Activated CD4-positive, alpha-beta T cell treated with anti-CD3 and anti-CD28 coated beads for 36 hours (primary cell): ENCODE results near the gene TXNRD3. TPM values are rescaled to one million over a fixed set of nuclear protein-coding genes. Genes with fewer than 3 reads are reported as not detected.

Experiments used
- ATAC-seq: fragments of 200-7000 bp; cut with Tn5 transposase; one replicate; pipeline ENCODE4 v1.10.0; 2021; ENCODE audit warnings: mild to moderate bottlenecking, moderate library complexity
- CTCF ChIA-PET: fragments of 350-600 bp; sonication (Branson Sonifier 250); formaldehyde crosslinking; loops from one replicate; lab custom pipeline; 2021; ENCODE audit warnings: antibody characterized with exemption; lab: Charles Lee
- POLR2A ChIA-PET: fragments of 350-600 bp; sonication (Branson Sonifier 250); formaldehyde crosslinking; loops from one replicate; lab custom pipeline; 2021; ENCODE audit warnings: antibody characterized with exemption, inconsistent platforms; lab: Charles Lee
- DNase-seq: peaks from one replicate; pipeline ENCODE4 v3.0.0-alpha.2; 2020
- H3K27ac Mint-ChIP-seq: one replicate; pipeline ENCODE4 v1.8.0; 2021; ENCODE audit warnings: mixed read lengths
- H3K27me3 Mint-ChIP-seq: one replicate; pipeline ENCODE4 v1.8.0; 2021; ENCODE audit warnings: mixed read lengths
- H3K36me3 Mint-ChIP-seq: one replicate; pipeline ENCODE4 v1.8.0; 2021; ENCODE audit warnings: low read depth, mixed read lengths
- H3K4me1 Mint-ChIP-seq: one replicate; pipeline ENCODE4 v1.8.0; 2021; ENCODE audit warnings: mixed read lengths
- H3K4me3 Mint-ChIP-seq: one replicate; pipeline ENCODE4 v1.8.0; 2021; ENCODE audit warnings: mild to moderate bottlenecking, moderate library complexity, mixed read lengths
- H3K9me3 Mint-ChIP-seq: one replicate; pipeline ENCODE4 v1.8.0; 2021; ENCODE audit warnings: low read depth, mixed read lengths
- intact Hi-C, 2 experiments: fragments of 100-400 bp; cut with DNase I in 1 of 2; cut with micrococcal nuclease in 1 of 2; formaldehyde crosslinking; loops; one replicate each; pipeline versions ENCODE4 v1.14.2 to v1.15.1; 2022 to 2024; cut with DNase I, micrococcal nuclease
- total RNA-seq, 2 experiments: library from RNA; stranded (reverse); gene quantifications; one replicate each; pipeline ENCODE4 v1.2.3, GENCODE V29; 2021

Gene TXNRD3
- total RNA-seq, 2 experiments from 2014 or later, result 2.5 to 3.5 TPM

DNA sequence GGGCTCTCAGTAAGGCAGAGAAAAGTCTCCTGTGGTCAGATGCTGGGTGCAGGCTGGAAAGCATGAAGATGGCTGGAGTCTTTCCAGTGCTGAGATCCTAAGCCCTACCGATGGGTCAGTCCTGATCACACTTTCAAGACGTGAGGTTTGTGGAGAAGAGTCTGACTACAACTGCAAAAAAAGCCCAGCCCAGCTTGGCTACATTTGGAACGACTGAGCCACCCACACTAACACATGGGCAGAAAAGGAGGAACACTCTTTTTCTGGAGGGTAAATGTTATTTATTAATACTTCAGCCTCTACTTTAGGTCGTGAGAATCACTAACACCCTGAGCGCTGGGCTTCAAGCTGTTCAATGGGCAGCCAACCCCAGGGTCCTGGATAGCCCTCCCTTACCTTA lies 74.2 kb downstream of the TXNRD3 start:
- POLR2A ChIA-PET, result no interaction called here
- intact Hi-C loops, result no loop called here
- Mint-ChIP-seq H3K27ac (no peak overlapping the region), H3K27me3 (peaks cover under 1% of the 10 kb centered on the region), H3K9me3 (peaks cover 4% of the 10 kb centered on the region), H3K36me3 (no peaks in the 10 kb centered on the region), H3K4me3 (no peak overlapping the region), H3K4me1 (no peaks in the 10 kb centered on the region)
- DNase-seq (no peak), ATAC-seq (no peak)
- CTCF ChIA-PET, result no interaction called here

DNA sequence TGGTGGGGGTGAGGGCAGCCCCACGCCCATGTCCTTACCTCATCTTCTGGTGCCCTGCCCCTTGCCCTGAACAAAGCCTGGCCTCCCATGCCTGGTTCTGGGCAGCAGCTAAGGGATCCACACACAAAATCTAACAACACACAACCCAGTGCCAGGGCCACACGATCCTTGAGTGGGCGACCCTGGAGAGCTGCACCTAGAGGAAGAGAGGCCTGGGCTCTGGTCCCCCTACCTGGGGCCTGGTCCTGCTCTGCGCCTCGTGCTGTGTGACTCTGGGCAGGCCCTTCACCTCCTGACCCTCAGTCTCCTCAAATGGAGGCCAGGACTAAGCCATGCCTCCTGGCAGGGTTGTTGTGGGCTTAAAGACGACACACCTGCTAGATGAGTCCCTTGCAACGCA lies 76.2 kb downstream of the TXNRD3 start:
- no peaks in the 10 kb centered on the region for H3K9me3 Mint-ChIP-seq
- no peak overlapping the region for H3K4me3 Mint-ChIP-seq
- H3K27ac Mint-ChIP-seq, result no peak overlapping the region
- no peaks in the 10 kb centered on the region for H3K36me3 Mint-ChIP-seq
- no peak for ATAC-seq
- intact Hi-C loops, result no loop called here
- ChIA-PET CTCF (no interaction called here), POLR2A (no interaction called here)
- peaks cover 2% of the 10 kb centered on the region for H3K27me3 Mint-ChIP-seq
- no peaks in the 10 kb centered on the region for H3K4me1 Mint-ChIP-seq
- DNase-seq, result no peak

DNA sequence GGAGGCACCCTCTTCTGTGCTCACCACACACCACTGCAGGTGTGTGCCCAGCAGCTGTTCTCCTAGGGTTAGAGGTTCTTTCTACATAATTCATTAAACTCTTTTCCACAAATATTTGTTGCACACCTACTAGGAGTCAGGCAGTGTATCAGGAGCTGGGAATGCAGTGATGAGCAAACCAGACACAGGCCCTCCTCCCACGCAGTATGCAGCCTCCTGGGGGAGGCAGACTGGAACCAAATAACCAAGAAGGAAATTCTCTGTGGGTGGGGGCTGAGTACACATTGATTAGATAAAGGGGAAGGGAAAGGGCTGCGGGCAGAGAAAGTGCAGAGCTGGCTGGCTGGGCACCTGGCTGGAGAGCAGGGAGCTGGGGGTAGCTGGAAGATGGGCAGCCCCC lies 77.7 kb downstream of the TXNRD3 start:
- ATAC-seq (no peak), DNase-seq (no peak)
- POLR2A ChIA-PET, result no interaction called here
- H3K9me3 Mint-ChIP-seq, result no peaks in the 10 kb centered on the region
- H3K4me3 Mint-ChIP-seq, result no peak overlapping the region
- no peaks in the 10 kb centered on the region for H3K4me1 Mint-ChIP-seq
- intact Hi-C loops, result no loop called here
- H3K36me3 Mint-ChIP-seq, result no peaks in the 10 kb centered on the region
- CTCF ChIA-PET, result no interaction called here
- no peak overlapping the region for H3K27ac Mint-ChIP-seq
- peaks cover 4% of the 10 kb centered on the region for H3K27me3 Mint-ChIP-seq

DNA sequence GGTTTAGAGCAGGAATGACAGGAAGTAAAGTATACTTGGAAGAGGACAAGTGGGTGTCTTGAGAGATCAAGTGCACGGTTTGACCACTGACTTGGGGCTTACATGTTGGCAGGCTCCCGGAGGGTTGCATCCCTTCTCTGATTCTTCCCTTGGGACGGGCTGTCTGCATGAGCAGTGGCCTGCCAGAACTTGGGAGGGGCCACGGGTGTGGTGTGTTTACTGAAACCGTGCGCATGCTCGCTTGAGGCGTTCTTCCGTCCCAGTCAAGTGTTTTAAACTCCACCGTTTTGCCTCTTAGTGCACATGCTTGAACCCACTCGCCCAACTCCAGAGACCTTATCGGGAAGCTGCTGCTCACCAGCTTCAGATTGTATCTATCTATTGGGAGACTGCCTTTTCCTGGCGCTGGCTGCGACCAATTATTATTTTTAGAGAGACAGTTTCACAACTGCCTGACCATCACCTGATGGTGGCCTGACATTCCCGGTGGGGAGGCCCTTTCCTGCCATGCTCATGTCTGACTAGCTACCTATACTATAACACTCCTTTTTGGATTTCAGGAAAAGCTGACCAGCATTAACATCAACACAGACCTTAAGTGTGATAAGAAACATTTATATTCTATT lies 81.3 kb downstream of the TXNRD3 start:
- no peaks in the 10 kb centered on the region for H3K9me3 Mint-ChIP-seq
- CTCF ChIA-PET, result no interaction called here

DNA sequence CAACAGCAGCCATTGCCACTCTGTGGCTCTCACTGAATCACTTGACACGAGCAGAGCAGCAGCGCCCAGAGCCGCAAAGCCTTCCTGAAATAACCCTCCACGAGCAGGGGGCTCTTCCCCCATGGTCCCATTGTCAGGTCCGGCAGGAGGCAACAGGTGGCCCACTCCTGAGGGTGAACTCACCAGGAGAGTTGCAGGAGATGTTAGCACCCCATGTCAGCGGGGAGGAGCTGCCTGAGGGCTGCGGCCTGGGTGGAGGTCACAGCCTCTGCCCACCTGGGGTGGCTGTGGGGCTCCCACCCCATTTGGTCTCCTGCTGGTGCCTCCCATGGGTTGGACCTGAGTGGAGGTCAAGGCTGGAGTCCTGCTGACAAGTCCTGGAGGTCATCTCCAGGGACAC lies 83.8 kb downstream of the TXNRD3 start:
- H3K9me3 Mint-ChIP-seq, result no peaks in the 10 kb centered on the region
- H3K27me3 Mint-ChIP-seq, result peaks cover 6% of the 10 kb centered on the region
- POLR2A ChIA-PET, result no interaction called here
- DNase-seq (no peak), ATAC-seq (no peak)
- no peak overlapping the region for H3K27ac Mint-ChIP-seq
- H3K4me3 Mint-ChIP-seq, result no peak overlapping the region
- intact Hi-C loops, result no loop called here
- no peaks in the 10 kb centered on the region for H3K36me3 Mint-ChIP-seq
- CTCF ChIA-PET, result no interaction called here
- no peaks in the 10 kb centered on the region for H3K4me1 Mint-ChIP-seq

More for the DNA sequence above, 81.3 kb downstream of the TXNRD3 start:
- H3K36me3 Mint-ChIP-seq, result no peaks in the 10 kb centered on the region
- no peaks in the 10 kb centered on the region for H3K4me1 Mint-ChIP-seq
- no peak for ATAC-seq
- H3K27me3 Mint-ChIP-seq, result peaks cover 4% of the 10 kb centered on the region
- POLR2A ChIA-PET, result no interaction called here
- H3K27ac Mint-ChIP-seq, result no peak overlapping the region
- DNase-seq, result no peak
- intact Hi-C loops, result no loop called here
- no peak overlapping the region for H3K4me3 Mint-ChIP-seq

DNA sequence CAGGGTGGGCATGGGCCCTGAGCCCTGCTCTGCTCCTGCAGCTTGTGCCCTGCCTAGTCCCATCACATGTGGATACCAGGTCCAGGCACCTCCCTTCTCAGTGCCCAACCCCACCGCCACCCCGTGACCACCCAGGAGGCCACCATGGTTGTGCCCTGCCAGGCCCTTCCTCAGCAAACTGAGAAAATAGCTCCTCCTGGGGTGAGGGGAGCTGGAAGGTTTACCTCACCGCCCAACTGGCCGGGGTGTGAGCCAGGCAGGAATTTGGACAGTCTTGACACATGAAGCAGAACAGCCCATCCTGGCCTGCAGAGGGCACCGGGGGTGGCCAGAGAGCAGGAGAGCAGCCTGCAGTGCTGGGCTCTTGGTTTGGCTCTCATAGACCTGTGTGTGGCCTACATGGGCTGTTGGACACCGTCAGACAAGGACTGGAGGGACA lies 84.8 kb downstream of the TXNRD3 start:
- ChIA-PET POLR2A (no interaction called here), CTCF (no interaction called here)
- no peaks in the 10 kb centered on the region for H3K4me1 Mint-ChIP-seq
- no peaks in the 10 kb centered on the region for H3K36me3 Mint-ChIP-seq
- H3K9me3 Mint-ChIP-seq, result peaks cover 2% of the 10 kb centered on the region
- DNase-seq, result no peak
- intact Hi-C loops, result no loop called here
- H3K27me3 Mint-ChIP-seq, result peaks cover 7% of the 10 kb centered on the region
- no peak for ATAC-seq
- no peak overlapping the region for H3K27ac Mint-ChIP-seq
- no peak overlapping the region for H3K4me3 Mint-ChIP-seq

DNA sequence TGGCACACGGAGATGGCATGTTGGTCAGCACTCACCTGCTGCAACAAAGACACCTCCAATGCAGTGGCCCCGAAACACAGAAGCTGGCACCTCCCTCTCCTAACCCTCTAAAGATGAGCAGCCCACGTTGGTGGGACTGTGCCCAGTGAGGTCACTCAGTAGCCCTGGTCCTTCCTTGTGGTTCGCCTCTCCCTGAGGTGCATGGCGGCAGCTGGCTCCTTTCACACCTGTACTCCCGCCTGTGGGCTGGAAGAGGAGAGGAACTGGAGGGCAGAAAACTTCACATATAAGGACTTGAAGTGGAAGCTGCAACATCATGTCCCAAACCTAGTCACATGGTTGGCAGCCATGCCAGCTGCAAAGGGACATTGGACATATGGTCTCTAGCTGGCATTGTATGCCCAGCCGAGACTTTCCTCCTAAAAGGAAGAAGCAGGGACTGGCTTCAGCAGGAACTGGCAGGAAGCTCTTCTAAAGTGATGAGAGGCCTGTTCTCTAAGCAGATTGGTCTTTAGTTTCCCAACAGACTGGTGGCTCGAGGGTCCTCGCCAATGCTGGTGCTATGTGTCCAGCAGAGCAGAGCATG lies 85.4 kb downstream of the TXNRD3 start:
- ChIA-PET POLR2A (no interaction called here), CTCF (no interaction called here)
- no peak for ATAC-seq
- Mint-ChIP-seq H3K9me3 (peaks cover 2% of the 10 kb centered on the region), H3K4me3 (no peak overlapping the region), H3K27ac (no peak overlapping the region), H3K27me3 (peaks cover 9% of the 10 kb centered on the region), H3K4me1 (no peaks in the 10 kb centered on the region), H3K36me3 (no peaks in the 10 kb centered on the region)
- intact Hi-C loops, result no loop called here
- DNase-seq, result no peak

DNA sequence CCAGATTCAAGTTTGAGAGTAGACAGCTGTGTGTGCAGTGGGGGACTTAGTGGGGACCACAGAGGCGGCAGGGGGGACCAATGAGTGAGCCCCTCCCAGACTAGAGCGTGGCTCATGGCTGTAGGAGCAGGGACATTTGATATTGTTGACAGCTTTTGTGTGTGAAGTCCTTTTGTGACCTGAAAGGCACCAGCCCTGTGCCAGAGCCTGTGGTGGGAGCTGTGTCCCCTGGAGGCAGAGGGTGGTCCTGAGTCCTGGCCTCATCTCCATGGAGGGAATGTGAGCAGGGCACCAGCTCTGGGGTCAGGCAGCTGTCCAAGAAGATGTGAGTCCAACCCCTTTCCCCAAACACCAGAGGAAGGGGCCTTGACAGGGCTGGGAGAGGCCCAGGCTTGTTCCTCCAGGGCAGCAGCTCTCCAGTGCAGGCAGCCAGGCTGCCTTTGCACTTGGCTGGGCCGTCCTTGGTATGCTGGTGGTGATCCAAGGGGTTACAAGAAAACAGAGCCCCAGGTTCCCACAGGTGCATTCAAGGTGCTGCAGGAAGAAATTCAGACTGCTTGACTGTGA lies 86.1 kb downstream of the TXNRD3 start:
- no peaks in the 10 kb centered on the region for H3K4me1 Mint-ChIP-seq
- no peaks in the 10 kb centered on the region for H3K36me3 Mint-ChIP-seq

DNA sequence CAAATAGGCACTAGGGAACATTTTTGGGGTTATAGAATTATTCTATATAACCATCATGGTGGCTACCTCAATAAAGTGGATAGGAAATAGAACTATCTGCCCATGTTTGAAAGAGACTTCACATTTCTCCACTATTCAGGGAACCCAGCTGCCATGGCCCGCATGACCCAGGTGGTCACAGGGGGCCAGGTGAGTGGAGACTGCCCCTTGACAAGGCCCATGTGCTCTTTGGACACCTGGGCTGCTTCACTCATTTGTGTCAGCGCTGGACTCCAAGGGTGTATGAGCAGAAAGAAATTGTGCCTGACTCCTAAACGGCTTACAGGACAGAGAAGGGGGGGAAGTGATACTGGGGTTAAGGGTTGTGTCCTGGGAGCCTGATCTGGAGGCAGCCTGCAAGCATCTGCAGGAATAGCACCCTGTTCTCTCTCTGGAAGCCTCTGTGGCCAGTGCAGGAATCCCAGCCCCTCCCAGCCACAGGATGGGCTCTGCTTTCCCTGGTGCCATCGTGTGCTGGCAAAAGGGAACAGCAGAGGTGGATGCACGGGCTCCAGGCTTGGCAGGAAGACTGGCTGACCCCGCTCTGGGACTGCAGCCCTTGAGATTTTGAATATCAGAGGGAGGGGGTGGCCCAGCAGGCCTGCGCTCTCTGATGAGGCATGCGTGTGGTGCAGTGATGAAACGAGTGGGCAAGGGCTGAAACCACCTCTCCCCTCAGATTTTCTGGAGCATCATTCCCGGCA lies 87.1 kb downstream of the TXNRD3 start:
- DNase-seq (no peak), ATAC-seq (no peak)
- Mint-ChIP-seq H3K36me3 (no peaks in the 10 kb centered on the region), H3K4me3 (no peak overlapping the region), H3K27me3 (peaks cover 7% of the 10 kb centered on the region), H3K27ac (no peak overlapping the region), H3K4me1 (no peaks in the 10 kb centered on the region), H3K9me3 (peaks cover 5% of the 10 kb centered on the region)
- intact Hi-C loops, result no loop called here
- CTCF ChIA-PET, result no interaction called here
- POLR2A ChIA-PET, result no interaction called here

More for the DNA sequence above, 86.1 kb downstream of the TXNRD3 start:
- Mint-ChIP-seq H3K9me3 (peaks cover 2% of the 10 kb centered on the region), H3K27ac (no peak overlapping the region), H3K27me3 (peaks cover 9% of the 10 kb centered on the region), H3K4me3 (no peak overlapping the region)
- ChIA-PET CTCF (no interaction called here), POLR2A (no interaction called here)
- intact Hi-C loops, result no loop called here
- no peak for ATAC-seq
- DNase-seq, result no peak

DNA sequence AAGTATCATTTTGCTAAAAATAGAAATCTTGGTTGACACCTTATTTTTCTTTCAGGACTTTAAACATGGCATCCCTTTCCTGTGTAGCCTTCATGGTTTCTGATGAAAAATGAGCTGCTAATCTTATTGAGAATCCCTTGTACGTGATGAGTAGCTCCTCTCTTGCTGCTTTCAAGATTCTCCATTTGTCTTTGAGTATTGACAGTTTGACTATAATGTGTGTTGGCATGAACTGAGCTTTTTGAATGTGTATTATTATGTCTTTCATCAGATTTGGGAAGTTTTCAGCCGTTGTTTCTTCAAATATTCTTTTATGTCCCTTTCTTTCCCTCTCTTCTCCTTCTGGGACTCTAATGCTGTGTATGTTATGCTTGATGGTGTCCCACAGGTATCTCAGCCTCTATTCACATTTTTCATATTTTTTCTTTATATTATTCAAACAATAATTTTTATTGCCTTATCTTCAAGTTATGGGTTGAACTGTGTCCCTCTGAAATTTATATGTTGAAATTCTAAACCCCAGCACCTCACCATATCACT lies 92.1 kb downstream of the TXNRD3 start:
- ChIA-PET CTCF (interaction anchor here (0.6 kb wide), 1 partner anchor 96 kb away, joined by 3 read pairs; no protein-coding TSS in a partner anchor), POLR2A (no interaction called here)
- no peaks in the 10 kb centered on the region for H3K4me1 Mint-ChIP-seq
- H3K27me3 Mint-ChIP-seq, result peaks cover 7% of the 10 kb centered on the region
- no peak overlapping the region for H3K4me3 Mint-ChIP-seq
- H3K27ac Mint-ChIP-seq, result no peak overlapping the region
- peaks cover 12% of the 10 kb centered on the region for H3K9me3 Mint-ChIP-seq
- ATAC-seq (no peak), DNase-seq (no peak)
- H3K36me3 Mint-ChIP-seq, result no peaks in the 10 kb centered on the region
- intact Hi-C loops, result no loop called here

DNA sequence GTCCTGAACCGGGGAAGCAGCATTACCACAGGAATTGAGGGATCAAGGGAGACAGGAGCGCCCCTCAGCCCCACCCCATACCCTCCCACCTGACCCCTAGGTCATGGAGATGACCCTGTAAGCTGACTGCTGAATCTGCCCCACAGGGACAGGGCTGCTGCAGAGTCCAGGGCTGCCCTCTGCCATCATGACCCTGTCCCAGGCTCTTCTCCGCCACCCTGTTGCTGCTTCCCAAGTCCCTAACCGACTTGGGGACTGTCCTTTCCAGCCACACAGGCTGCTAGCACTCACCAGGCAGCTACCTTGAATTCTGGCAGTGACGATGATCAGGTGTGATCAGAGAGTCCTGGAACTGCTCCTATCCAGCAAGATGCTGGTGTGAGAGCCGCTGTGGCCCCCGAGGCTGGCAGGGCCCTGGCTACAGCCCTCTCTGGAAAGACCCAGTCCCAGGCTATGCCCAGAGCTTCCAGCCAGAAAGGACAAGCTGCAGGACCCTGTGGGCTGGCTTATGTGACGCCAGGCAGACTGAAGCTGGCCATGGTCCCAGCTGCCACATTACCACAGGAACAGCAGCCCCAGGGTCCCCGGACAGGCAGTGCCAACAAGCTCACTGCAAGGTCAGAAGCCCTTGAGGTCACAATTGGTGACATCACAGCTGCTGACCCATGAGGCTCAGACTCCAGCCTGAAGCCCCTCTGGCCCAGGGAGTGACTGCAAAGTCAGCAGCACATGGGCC lies 96.4 kb downstream of the TXNRD3 start, which contains the start of gene C3orf22:
Gene C3orf22, minus strand, starts transcription at position 597 of the 736 bp plus-strand sequence. CDS start 5,542 bp downstream, outside the sequence.
- H3K27ac Mint-ChIP-seq, result no peak within 1 kb of the TSS
- H3K36me3 Mint-ChIP-seq, result no peaks in the 10 kb centered on the region
- peaks cover 10% of the 10 kb centered on the region for H3K9me3 Mint-ChIP-seq
- no peak within 1 kb of the TSS for H3K4me3 Mint-ChIP-seq
- POLR2A ChIA-PET, result no interaction called here
- intact Hi-C loops, result no loop called here
- no peaks in the 10 kb centered on the region for H3K27me3 Mint-ChIP-seq
- CTCF ChIA-PET, result no interaction called here
- no peak for ATAC-seq
- no peaks in the 10 kb centered on the region for H3K4me1 Mint-ChIP-seq
- no peak for DNase-seq
